GM21390 (cell line): Measurements from ENCODE around the gene KRTAP4-5.
"Not testable (repeated sequence)": the region's sequence is repeated elsewhere in the genome, so short reads cannot be mapped to it uniquely, and the experiment has no call there.

Experiments used
- ATAC-seq: cut with Tn5 transposase; IDR thresholded peaks from one replicate; pipeline ENCODE4 v1.9.1; 2021; ENCODE audit not compliant: unreplicated experiment

The KRTAP4-5 gene

GRCh38 chr17:41147531-41148204, 2.0 kb downstream of the KRTAP4-5 start:
- ATAC-seq: no peak

GRCh38 chr17:41145261-41145660, 4.4 kb downstream of the KRTAP4-5 start:
- no peak for ATAC-seq

GRCh38 chr17:41144846-41145245, 4.8 kb downstream of the KRTAP4-5 start:
- no peak for ATAC-seq

GRCh38 chr17:41141361-41141760, 8.3 kb downstream of the KRTAP4-5 start:
- no peak for ATAC-seq

- ATAC-seq: no peak
Measured at GRCh38 chr17:41140360-41141131, 9.1 kb downstream of the KRTAP4-5 start, which contains the start of gene KRTAP4-6. Gene KRTAP4-6 (minus strand): TSS chr17:41140544. CDS start chr17:41140487, 57 bp downstream.

- not testable (repeated sequence) for ATAC-seq
Measured at GRCh38 chr17:41139865-41140264, 9.8 kb downstream of the KRTAP4-5 start.

GRCh38 chr17:41133880-41134735, 15.5 kb downstream of the KRTAP4-5 start:
- ATAC-seq: no peak

GRCh38 chr17:41131979-41132378, 17.6 kb downstream of the KRTAP4-5 start:
- no peak for ATAC-seq

GRCh38 chr17:41127371-41127770, 22.3 kb downstream of the KRTAP4-5 start:
- ATAC-seq: no peak

GRCh38 chr17:41126412-41126811, 23.2 kb downstream of the KRTAP4-5 start:
- no peak for ATAC-seq

GRCh38 chr17:41125064-41125463, 24.6 kb downstream of the KRTAP4-5 start:
- no peak for ATAC-seq

GRCh38 chr17:41123991-41124371, 25.6 kb downstream of the KRTAP4-5 start, which contains the start of gene KRTAP4-12:
Gene KRTAP4-12 (minus strand): TSS chr17:41124182. CDS start chr17:41124122, 60 bp downstream.
- ATAC-seq: not testable (repeated sequence)

- ATAC-seq: not testable (repeated sequence)
Measured at GRCh38 chr17:41123292-41123990, 26.2 kb downstream of the KRTAP4-5 start.

- ATAC-seq: no peak
Measured at GRCh38 chr17:41121742-41122141, 27.9 kb downstream of the KRTAP4-5 start.

GRCh38 chr17:41119696-41120690, 29.6 kb downstream of the KRTAP4-5 start:
- not testable (repeated sequence) for ATAC-seq

- ATAC-seq: no peak
Measured at GRCh38 chr17:41118721-41119120, 30.9 kb downstream of the KRTAP4-5 start.

GRCh38 chr17:41117846-41118386, 31.7 kb downstream of the KRTAP4-5 start, which contains the start of gene KRTAP4-11:
Gene KRTAP4-11 (minus strand): TSS chr17:41118373. CDS start chr17:41118315, 58 bp downstream.
- not testable (repeated sequence) for ATAC-seq

- no peak for ATAC-seq
Measured at GRCh38 chr17:41116297-41116696, 33.3 kb downstream of the KRTAP4-5 start.
